Measurements from ENCODE around the gene DTNA.

The DTNA gene

DNA sequence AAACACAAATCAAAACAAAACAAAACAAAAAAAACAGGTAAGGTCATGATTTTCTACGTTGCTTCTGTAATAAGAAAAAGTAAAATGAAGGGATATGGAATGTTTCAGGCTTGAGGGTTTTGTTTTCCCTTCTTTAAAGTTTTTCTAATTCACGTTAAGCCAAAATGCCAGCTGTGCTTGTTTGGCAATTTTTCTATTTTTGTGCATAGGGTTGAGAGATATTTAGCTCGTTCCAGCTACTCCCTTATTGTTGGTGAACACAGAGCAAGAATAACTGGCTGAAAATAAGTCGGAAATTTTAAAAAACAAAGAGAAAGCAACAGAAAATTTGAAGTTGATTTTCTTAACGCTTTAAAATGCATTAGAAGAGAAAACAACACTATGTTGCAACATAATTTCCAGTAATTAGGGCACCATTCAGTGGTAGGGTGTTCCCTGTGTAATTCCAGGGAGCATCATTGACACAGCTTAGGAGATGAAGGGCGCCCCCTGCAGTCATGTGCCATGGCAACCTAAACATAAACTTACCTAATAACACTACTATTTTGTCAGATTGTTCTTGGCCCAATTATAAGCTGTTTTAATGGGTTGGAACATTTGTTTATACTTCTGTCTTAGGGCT, 99.5 kb downstream of the DTNA start:
- DNase-seq, result peak; percentile 15

- no peak for DNase-seq
These were observed 106.1 kb downstream of the DTNA start for GRCh38 chr18:34816183-34816582.

DNA sequence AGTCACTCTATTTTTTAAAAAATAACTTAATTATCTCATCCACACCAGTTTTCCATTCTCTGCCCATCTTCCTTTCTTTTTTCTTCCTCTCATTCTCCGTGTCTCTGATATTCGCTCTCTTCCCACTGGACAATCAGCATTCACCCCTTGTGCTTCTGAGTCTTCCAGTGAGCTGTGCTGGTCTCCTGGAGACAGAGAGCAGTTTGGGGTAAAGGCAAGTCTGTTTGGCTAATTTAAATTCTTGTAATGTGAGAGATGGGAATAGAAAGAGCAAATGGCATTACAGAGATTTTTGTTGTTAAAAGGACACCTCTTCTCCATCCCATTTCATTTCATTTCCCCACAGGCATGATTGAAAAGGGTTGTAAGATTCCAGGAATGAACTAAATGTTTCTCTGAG, 107.5 kb downstream of the DTNA start:
- DNase-seq, result no peak

GRCh38 chr18:34818064-34818463, 108.0 kb downstream of the DTNA start:
- DNase-seq, result no peak

GRCh38 chr18:34820360-34821065, 110.4 kb downstream of the DTNA start:
- DNase-seq, result no peak

- no peak for DNase-seq
These were observed 111.6 kb downstream of the DTNA start for GRCh38 chr18:34821669-34822210.

GRCh38 chr18:34828093-34828492, 118.0 kb downstream of the DTNA start:
- no peak for DNase-seq

GRCh38 chr18:34834897-34835296, 124.8 kb downstream of the DTNA start:
- no peak for DNase-seq

GRCh38 chr18:34835466-34835865, 125.4 kb downstream of the DTNA start:
- DNase-seq, result no peak

DNA sequence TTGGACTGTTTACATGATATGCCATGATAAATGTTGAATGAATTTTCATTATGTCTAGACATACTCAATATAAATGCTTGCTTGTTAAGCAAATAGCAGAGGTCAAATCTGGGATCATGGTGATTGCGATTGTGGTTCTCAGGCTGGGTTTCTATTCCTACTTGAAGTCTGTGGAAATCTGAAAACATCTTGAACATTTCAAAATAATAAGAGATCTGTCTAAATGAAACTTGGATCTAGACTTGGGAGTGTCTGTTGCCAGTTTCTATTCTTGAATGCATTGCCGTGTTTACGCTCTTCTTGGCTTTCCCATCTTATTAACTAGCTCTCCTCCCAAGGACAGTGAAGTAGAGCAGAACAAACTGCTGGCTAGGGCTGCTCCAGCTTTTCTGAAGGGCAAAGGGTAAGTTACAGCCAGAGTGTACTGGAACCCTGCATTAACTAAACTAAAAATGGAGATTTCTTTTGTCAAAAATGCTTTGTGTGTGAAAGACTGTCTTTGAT, 127.7 kb downstream of the DTNA start:
- DNase-seq, result no peak

GRCh38 chr18:34838669-34839068, 128.6 kb downstream of the DTNA start:
- no peak for DNase-seq

- DNase-seq, result no peak
These were observed 130.2 kb downstream of the DTNA start for GRCh38 chr18:34840256-34840826.

GRCh38 chr18:34841891-34842290, 131.8 kb downstream of the DTNA start:
- no peak for DNase-seq

- DNase-seq, result no peak
These were observed 134.0 kb downstream of the DTNA start for GRCh38 chr18:34844072-34844471.

DNA sequence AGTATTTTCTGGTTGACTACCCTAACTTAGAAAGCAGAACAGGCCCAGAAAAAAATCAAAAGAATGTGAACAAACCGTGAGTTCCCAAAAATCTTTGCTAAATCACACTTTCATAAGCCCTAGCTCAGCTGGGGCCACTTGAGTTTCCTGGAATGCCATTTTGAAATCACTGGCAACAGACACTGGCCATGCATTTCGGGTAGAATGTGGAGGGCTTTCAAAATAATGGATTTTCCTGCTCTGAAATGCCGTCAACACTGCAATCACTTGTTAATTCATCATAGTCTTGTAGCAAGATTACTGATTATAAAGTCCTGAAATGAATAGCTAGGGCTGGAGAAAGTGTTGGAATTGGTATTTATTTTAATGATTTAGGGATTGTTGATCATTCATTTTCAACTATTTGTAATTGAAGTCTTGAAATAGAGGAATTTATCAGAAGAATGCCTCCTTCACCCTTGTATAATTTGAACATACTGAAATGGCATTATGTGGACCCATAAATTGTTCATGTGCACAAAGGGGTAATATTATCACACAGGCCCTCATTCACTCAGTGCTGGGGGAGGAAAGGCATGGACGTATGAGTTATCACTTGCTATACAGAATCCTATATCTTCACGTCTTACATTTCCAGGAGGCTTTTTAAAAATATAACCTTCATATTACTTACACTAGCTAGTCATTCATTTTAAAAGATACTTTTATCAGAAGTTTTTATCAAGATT, 134.8 kb downstream of the DTNA start:
- DNase-seq, result no peak

- no peak for DNase-seq
These were observed 137.3 kb downstream of the DTNA start for GRCh38 chr18:34847408-34847807.

- DNase-seq, result no peak
These were observed 138.1 kb downstream of the DTNA start for GRCh38 chr18:34848156-34848555.

GRCh38 chr18:34848695-34849094, 138.6 kb downstream of the DTNA start:
- DNase-seq, result no peak

GRCh38 chr18:34857320-34857719, 147.2 kb downstream of the DTNA start:
- no peak for DNase-seq

- no peak for DNase-seq
These were observed 148.1 kb downstream of the DTNA start for GRCh38 chr18:34858188-34858587.

DNA sequence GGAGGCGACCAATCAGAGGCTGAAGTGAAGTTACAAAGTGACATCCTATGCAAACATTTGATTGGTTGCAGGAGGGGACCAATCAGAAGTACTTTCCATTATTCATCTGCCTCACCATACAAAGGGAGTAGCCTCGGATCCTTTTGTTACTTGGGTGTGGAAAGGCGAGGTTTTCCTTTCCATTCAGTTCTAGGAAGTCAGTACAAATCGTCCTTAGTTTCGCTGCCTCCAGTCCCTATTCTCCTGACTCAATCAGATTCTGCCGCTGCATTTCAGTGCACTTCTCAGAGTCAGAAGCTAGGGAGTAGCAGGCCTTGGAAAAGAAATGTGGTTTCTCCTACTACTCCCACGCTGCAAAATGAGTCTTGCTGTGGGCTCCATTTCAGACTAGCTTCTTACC, 149.4 kb downstream of the DTNA start:
- DNase-seq, result no peak

- DNase-seq, result no peak
These were observed 152.5 kb downstream of the DTNA start for GRCh38 chr18:34862561-34862960.

- no peak for DNase-seq
These were observed 153.6 kb downstream of the DTNA start for GRCh38 chr18:34863702-34864101.

Measured in NCI-H1092 treated with DMSO at 0.1 percent for 48 hours (cell line).